Ureter (tissue), 1 donor: ENCODE results near the gene TGFBRAP1. TPM values are rescaled to one million over a fixed set of nuclear protein-coding genes. Genes with fewer than 3 reads are reported as not detected.
"Not testable (repeated sequence)": the region's sequence is repeated elsewhere in the genome, so short reads cannot be mapped to it uniquely, and the experiment has no call there.

Experiments
- DNase-seq: peaks from one replicate; pipeline ENCODE4 v3.0.0-alpha.2; 2020; ENCODE audit warnings: low spot score
- total RNA-seq: library from RNA; stranded (reverse); gene quantifications from one replicate; pipeline ENCODE4 v1.2.4, GENCODE V29; 2023
- donor health status: DM: yes; HTN: yes; CAD: no.

TGFBRAP1 gene
- total RNA-seq, 1 donor from 2014 or later: 22.9 TPM

DNA sequence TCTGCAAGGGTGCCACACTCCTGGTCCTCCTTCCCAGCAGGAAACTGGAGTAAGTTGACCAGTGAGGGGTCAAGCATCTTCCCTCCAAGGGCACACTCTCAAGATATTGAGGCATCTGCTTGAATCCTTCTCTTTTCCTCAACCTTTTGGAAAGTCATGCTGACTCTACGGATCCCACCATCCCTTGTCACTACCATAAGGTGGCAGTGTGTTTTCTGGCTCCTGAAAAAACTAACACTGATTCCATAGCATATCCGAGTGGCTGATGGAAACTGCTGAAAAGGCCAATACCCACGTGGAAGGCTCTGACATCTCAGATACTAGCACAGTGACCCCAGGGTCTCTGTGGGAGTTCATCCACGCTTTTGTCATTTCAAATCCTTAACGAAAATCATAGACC is 50.9 kb downstream of the TGFBRAP1 start:
- DNase-seq: no peak

DNA sequence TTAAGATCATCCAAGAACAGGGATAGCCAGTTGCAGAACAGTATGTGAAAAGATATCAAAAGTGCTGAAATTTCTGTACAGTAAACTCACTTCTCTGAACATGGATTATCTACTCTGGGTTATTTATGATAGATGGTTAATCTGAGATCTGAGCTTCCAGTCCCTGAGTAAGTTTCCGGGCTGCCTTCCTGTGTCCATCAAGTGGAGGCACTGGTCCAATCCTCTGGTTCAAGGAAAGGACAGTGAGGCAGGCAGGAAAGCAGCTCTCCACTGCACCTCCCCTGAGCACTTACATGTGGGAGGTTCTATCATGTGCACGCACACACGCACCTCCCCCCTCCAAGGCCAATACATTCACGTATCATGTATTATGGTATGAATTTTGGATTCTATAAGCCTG is 55.5 kb downstream of the TGFBRAP1 start:
- DNase-seq: no peak

DNA sequence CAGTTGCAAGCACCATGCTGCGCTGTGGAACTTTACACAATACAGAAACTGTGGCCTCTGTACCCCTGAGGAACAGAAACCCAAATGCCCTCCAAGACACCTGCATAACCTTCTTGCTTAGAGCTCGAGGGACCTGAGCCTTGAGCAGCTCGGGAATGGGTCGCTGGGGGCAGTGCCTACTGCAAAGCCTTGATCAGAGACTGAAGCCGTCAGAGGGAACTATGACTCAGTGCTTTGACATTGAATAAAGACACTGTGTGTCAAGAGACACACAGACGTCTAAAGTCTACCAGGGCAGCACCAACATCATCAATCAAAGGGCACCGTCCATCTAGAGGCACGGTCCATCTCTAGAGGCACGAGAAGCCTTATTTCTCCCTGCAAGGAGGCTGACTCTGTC is 57.4 kb downstream of the TGFBRAP1 start:
- DNase-seq: no peak

DNA sequence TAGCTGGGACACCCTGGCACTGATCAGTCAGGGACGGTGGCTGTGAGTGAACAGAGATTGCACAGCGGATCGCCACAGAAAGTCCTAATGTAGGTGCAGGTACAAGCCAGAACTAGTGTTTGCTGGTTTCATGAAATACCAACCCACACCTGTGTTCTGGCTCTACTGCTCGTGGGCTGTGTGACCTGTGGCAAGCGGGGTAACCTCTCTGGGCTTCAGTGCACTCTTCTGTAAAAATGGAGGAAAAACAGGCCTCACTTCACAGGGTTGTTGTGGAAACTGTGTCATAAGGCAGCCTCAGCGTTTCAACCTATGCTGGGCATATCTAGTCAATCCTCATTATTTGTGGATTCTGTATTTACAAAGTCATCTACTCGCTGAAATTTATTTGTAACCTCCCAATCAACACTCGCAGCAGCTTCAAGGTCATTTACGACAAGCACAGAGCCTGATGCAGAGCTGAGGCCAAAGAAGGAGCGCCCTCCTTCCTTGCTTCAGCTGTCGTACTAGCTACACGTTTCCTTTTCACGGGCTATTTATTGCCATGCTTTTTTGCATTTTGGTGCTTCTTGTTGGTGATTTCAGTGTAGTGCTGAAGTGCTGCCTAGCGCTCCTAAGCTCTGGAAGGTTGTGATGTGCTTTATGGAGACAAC is 58.0 kb downstream of the TGFBRAP1 start:
- DNase-seq: no peak

DNA sequence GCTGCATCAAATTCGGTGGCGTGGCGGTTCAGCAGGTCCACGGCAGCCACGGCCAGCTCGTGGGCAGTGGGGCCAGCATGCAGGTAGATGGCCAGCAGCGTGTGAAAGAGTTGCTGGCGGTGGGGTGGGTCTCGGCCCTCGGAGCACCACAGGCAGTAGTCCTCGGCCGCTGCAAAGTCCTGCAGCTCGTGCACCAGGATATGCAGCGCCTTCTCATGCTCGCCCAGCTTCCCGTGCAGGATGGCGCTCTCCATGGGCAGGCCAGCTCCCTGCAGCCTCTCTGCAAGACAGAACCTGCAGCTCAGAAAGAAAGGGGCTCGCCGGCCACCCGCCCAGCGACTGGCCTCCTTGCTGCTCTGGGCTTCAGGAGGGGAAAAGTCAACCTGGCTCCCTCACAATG is 60.1 kb downstream of the TGFBRAP1 start:
- no peak for DNase-seq

DNA sequence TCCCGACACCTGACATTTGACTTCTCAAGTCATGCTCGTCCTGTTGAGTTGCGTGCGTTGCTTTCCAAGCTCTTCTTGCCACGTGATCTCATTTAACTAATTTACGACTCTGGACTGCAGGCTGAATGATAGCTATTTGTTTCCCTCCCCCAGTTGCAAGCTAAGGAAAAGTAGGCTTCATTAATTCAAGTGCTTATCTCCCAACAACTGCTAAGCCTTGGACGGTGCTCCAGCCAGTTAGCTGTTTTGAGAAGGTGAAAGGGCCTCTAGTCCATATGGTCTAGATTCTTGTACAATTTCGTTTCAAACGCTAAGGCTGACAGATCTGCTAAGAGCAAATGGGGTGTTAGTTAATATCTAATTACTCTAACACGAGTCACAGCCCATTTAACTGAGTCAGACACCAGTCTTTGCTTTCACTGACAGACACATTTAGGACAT is 66.9 kb downstream of the TGFBRAP1 start:
- no peak for DNase-seq

DNA sequence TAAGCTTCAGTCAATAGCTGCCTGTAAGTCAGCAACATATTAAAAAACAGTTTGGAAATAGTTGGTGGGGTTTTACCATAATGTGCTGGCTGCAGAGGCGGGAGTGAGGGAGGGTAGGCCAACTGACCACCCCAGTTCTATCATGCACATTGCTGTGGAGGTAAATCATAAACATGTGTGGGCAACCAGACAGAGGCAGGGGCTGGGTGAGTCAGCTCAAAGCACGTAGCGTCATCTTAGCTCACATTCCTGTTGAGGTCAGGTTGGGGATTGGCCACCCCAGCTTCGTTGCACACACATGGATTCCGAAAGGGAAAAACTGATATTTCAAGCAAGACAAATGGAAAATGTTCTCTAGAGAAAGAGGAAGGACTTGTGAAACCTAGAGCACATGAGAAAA is 68.5 kb downstream of the TGFBRAP1 start:
- no peak for DNase-seq

DNA sequence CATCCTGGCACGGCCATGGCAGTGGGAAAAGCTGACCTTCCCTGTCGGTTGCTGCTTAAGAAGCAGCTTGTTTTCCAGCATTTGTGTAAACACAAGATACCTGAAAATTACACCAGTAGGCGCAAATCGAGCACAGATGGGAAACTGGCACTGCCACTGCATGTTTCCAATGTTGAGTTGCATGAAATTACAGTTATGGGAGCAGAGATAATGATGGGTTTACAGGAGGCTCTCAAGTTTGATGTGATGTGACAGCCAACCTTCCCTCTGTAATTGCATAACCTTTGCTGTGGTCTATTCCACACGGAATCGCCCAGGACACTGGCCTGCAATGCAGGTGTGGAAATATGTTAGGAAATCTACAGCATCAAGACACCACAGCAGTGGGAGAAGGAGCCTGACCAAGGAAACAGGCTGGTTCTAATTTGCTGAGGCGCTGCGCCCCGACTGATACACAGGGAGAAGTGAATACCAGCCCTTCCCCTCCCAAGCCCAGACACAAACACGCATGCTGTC is 70.6 kb downstream of the TGFBRAP1 start:
- DNase-seq: no peak

DNA sequence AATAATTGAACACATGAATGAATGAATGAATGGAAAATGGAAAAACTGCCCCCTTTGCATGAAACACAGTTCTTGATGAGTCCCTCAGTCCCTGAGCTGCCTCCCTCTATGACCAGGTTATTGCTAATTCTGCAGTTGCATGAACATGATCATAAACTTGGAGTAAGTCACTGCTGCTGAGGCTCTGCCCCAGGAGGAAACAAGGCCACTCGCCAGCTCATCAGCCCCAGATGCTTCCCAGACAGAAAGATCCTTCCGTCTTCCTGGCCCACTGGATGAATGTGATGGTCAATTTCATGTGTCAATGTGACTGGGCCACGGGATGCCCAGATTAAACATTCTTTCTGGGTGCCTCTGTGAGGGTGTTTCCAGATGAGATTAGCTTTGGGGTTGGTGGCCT is 71.6 kb downstream of the TGFBRAP1 start:
- DNase-seq: no peak

DNA sequence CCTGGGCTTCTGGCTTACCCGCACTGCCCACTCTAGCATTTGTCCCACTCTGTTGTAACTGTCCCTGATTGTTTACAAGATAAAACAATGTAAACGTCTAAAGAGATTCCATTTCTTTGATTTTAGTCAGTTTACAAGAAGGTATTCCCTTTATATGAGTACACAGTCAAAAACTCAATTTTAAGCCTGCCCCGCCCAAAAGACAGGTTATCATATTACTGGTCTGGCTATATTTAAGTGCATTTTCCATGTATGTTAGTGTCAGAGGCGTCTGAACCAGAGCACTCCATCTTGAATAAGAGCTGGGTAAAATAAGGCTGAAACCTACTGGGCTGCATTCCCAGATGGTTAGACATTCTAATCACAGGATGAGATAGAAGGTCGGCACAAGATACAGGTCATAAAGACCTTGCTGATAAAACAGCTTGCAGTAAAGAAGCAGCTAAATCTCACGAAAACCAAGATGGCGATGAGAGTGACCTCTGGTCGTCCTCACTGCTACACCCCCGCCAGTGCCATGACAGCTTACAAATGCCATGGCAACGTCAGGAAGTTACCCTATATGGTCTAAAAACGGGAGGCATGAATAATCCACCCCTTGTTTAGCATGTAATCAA is 73.0 kb downstream of the TGFBRAP1 start:
- DNase-seq: no peak

DNA sequence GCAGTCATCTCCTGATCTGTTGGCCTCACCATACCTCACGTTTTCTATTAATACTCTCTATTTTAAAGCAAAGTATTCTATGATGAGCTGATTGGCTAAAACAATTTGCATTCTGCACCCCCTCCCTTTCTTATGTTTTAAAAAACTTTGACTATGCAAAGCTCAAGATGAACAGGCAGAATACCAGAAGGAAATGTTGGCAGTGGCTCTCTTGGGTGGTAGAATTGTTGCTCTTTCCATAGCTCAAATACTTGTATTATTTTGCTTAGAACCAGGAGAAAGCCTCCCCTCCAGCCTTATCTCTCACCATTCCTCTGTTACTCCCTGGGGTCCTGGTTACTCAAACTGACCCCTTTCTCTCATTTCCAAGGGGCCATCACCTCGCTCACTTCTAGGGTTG is 73.6 kb downstream of the TGFBRAP1 start:
- DNase-seq: no peak

DNA sequence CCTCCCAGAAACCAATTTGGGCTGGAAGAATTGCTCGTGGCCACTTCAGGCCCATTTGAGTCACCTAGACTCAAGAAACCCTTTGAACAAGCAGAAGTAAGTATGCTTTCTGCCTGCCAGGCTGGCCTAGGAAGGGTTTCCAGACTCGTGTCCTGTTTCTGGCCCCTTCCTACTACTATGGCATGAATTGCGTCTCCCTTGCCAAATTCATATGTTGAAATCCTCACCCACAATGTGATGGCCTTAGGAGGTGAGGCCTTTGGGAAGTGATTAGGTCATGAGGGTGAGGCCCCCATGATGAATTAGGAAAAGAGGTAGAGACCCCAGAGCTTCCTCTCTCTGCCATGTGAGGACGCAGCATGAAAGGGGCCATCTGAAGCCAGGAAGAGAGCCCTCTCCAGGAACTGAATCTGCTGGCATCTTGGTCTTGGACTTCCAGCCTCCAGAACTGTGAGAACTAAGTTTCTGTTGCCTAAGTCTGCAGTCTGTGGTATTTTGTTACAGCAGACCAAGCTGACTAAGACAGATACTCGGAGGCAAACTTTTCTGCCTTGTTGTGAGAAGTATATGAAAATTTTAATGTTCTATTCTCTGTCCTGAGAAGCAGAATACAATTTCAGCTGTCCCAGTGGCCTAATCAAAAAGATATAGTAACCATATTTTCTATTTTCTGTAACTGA is 74.9 kb downstream of the TGFBRAP1 start:
- no peak for DNase-seq

DNA sequence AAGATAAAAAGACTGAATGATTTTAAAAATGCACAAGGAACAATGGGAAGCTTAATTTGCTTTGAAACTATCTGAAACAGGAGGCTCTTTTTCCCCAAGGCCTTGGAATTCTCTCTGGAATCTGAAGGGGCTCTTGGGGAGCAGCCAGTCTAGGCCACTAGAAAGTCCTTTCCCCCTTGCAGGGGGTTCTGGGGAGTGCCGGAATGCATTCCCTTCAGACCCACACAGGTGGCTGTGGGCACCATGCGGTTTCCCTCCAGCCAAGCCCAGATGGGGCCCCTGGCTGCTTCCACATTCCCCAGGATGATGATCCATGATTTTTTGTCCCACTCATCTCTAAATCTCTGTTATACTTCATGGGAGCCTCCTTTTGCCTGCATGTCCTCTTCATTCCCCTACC is 77.3 kb downstream of the TGFBRAP1 start:
- no peak for DNase-seq

DNA sequence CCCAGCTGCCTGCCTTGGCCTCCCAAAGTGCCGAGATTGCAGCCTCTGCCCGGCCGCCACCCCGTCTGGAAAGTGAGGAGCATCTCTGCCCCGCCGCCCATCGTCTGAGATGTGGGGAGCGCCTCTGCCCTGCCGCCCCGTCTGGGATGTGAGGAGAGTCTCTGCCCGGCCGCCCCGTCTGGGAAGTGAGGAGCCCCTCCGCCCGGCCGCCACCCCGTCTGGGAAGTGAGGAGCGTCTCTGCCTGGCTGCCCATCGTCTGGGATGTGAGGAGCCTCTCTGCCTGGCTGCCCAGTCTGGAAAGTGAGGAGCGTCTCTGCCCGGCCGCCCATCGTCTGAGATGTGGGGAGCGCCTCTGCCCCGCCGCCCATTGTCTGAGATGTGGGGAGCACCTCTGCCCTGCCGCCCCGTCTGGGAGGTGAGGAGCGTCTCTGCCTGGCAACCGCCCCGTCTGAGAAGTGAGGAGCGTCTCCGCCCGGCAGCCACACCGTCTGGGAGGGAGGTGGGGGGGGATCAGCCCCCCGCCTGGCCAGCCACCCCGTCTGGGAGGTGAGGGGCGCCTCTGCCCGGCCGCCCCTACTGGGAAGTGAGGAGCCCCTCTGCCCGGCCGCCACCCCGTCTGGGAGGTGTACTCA is 78.4 kb downstream of the TGFBRAP1 start:
- DNase-seq: not testable (repeated sequence)

DNA sequence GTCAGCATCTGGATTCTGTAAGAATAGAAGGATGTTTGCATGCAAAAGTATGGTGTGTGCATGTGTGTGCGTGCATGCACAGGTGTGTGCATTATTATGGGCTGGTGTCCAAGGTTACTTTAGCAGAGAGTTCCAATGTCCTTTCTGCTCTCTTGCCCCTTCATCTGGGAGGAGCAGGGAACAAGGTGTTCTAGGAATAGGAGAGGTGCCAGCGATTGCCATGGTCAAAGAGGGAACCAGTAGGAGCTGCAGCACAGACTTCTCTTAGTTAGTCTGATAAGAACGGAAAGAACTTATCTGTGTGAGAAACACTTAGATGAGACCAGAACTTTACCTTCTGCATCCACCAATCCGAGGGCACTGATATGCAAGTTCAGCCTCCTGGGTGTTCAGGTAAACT is 79.6 kb downstream of the TGFBRAP1 start:
- DNase-seq: no peak

DNA sequence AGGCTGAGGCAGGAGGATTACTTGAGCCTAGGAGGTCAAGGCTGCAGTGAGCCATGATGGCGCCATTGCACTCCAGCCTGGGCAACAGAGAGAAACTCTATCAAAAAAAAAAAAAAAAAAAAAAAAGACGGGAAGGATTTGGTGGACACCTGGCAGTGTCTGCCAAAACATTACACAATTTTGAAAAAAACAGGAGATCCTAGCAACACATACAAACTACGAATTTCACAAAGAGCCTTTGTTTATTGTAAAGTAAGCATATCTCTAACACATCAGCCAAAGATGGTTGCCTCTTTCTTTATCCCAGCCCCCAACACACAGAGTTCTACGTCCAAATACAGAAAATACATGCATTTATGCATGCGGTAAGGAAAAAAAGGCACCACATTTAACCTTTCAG is 80.4 kb downstream of the TGFBRAP1 start:
- no peak for DNase-seq

DNA sequence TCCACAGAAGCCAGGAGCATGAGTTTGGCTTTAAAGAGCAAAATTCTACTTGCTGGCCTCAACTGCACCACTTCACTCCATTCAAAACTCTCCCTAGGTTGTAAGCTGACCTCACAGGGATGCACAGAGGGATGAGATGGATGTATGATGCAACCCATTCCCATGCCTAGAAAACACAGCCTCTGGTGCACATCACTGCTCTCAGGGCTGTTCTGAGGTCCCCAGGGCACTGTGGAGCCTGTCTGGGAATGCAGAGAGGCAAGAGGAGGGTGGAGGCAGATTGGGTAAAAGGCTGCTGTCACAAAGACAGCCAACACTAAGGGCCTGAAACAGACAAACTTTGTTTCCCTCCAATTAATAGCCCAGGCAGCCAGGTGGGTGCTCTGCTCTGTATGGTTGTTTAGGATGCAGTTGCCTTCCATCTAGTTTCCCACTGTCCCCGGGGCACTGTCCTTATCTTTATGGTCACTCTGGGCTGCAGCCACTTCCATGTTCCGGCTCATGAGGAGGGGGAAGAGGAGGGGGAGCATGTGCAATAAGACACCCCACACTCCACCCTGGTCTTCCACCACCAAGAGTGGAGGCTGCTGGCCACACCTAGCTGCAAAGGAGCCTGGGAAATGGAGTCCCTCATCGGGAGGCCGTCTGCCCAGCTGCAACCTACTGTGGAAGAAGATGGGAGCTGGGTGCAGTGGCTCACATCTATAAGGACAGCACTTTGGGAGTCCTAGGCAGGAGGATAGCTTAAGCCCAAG is 81.0 kb downstream of the TGFBRAP1 start:
- DNase-seq: no peak

DNA sequence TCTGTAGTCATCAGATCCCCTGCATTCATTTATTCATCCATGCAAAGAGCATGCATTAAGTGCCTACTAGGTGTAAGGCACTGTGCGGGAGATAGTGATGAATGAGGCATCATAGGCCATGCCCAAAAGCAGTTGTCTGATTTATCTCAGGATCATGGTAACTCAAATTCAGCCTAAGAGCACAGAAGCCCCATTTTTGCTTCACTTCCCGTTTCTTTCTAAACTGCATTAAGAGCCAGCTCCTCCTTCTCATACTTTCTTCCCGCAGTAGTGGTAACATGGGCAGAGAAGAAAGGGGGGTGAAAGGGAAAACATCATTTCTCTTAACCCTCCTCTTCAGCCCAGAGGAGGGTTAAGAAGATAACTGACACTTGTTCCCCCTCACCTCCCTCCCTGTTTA is 85.1 kb downstream of the TGFBRAP1 start:
- DNase-seq: no peak

DNA sequence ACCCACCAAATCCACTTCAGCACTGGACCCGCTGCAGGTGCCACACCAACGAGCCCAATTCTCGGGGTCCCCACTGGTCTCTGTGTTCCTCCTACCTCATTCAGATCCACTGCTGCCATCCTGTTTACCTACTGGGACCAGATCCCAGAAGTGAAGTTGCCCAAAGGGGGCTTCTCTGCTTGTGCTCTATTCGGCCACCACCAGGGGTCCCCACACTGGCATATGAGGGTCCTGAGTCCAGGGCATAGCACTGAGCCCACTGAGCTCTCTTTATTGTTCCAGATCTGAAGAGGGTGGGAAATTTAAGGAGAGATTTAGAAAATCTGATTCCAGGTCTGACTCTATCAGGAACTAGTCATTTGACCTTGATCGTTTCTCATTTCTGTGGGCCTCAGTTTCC is 85.6 kb downstream of the TGFBRAP1 start:
- no peak for DNase-seq

DNA sequence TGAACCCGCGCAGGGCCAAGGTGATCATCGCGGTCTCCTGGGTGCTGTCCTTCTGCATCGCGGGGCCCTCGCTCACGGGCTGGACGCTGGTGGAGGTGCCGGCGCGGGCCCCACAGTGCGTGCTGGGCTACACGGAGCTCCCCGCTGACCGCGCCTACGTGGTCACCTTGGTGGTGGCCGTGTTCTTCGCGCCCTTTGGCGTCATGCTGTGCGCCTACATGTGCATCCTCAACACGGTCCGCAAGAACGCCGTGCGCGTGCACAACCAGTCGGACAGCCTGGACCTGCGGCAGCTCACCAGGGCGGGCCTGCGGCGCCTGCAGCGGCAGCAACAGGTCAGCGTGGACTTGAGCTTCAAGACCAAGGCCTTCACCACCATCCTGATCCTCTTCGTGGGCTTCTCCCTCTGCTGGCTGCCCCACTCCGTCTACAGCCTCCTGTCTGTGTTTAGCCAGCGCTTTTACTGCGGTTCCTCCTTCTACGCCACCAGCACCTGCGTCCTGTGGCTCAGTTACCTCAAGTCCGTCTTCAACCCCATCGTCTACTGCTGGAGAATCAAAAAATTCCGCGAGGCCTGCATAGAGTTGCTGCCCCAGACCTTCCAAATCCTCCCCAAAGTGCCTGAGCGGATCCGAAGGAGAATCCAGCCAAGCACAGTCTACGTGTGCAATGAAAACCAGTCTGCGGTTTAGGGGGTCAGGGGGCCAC is 87.1 kb downstream of the TGFBRAP1 start:
- no peak for DNase-seq

DNA sequence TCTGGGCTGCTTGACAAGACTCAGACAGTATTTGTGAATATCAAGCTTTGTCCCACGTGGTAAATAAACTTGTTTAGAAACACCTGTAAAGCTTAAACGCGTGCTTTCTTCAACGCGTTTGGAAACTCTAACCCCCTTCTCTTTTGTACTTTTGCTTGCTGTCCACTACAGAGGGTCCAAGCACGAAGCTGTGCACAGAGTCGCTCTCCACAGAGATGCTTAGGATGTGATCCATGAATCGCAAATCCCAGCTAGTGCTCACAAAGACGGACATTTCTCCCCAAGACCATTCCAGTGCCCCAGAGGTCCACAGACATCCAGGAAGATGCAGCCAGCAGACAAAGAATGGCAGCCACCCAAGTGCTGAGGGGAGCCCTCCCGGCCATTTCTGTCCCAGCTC is 88.1 kb downstream of the TGFBRAP1 start, which contains the start of gene GPR45:
Gene GPR45, plus strand, starts transcription at position 301 of the 400 bp plus-strand sequence. CDS start 116 bp downstream, outside the sequence.
- no peak for DNase-seq
